Mesothelial cell of epicardium (in vitro differentiated cells): Measurements from ENCODE around the gene TEX11. TPM values are rescaled to one million over a fixed set of nuclear protein-coding genes. Genes with fewer than 3 reads are reported as not detected.
"Not testable (repeated sequence)": the region's sequence is repeated elsewhere in the genome, so short reads cannot be mapped to it uniquely, and the experiment has no call there.

Experiments used
- DNase-seq, 2 experiments: peaks; one replicate each; pipeline ENCODE4 v3.0.0; 2021; ENCODE audit warnings: low spot score in 2 of 2; ENCODE audit not compliant: unreplicated experiment in 2 of 2
- H3K27ac Mint-ChIP-seq: 2 replicates; pipeline ENCODE4 v1.8.0; 2021; ENCODE audit warnings: mixed read lengths
- H3K27me3 Mint-ChIP-seq: 2 replicates; pipeline ENCODE4 v1.8.0; 2021; ENCODE audit warnings: low read depth, mixed read lengths
- H3K36me3 Mint-ChIP-seq: 2 replicates; pipeline ENCODE4 v1.8.0; 2021; ENCODE audit warnings: mixed read lengths
- H3K4me1 Mint-ChIP-seq: 2 replicates; pipeline ENCODE4 v1.8.0; 2021; ENCODE audit warnings: mixed read lengths
- H3K4me3 Mint-ChIP-seq: 2 replicates; pipeline ENCODE4 v1.8.0; 2021; ENCODE audit warnings: mild to moderate bottlenecking, moderate library complexity, mixed read lengths
- H3K9me3 Mint-ChIP-seq: 2 replicates; pipeline ENCODE4 v1.8.0; 2021; ENCODE audit warnings: mixed read lengths
- total RNA-seq: library from RNA; stranded (reverse); gene quantifications from 3 replicates; pipeline ENCODE4 v1.2.1, GENCODE V29; 2021
- TF ChIP-seq, protein P1 (sequence below): fragments of 200-600 bp; sonication (generic); IDR thresholded peaks from one replicate; pipeline ENCODE4 v1.5.0; 2021; ENCODE audit warnings: antibody characterized with exemption; ENCODE audit not compliant: unreplicated experiment

Gene TEX11
- total RNA-seq, 1 donor from 2014 or later = not detected

DNA sequence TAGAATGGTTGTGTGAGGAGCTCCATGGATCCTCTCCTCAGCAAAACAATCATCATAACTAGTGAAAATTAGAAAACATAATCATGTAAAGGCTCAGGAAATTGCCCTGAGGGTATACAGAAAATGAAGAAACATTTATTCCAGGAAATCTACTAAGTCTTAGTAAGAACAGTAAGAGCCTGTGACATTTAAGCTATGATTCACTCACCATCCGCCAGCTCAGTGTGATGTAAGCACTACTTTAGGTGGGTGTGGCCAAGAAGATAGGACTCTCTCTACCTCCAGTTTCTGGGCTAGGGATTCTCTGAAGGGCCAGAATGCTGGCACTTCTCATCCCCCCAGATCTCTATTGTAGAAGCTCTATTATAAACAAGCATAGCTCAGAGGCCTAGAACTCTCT lies 316.4 kb downstream of the TEX11 start:
- no peak overlapping the region for H3K27ac Mint-ChIP-seq
- TF ChIP-seq, protein P1, sequence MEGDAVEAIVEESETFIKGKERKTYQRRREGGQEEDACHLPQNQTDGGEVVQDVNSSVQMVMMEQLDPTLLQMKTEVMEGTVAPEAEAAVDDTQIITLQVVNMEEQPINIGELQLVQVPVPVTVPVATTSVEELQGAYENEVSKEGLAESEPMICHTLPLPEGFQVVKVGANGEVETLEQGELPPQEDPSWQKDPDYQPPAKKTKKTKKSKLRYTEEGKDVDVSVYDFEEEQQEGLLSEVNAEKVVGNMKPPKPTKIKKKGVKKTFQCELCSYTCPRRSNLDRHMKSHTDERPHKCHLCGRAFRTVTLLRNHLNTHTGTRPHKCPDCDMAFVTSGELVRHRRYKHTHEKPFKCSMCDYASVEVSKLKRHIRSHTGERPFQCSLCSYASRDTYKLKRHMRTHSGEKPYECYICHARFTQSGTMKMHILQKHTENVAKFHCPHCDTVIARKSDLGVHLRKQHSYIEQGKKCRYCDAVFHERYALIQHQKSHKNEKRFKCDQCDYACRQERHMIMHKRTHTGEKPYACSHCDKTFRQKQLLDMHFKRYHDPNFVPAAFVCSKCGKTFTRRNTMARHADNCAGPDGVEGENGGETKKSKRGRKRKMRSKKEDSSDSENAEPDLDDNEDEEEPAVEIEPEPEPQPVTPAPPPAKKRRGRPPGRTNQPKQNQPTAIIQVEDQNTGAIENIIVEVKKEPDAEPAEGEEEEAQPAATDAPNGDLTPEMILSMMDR = no peak
- no peaks in the 10 kb centered on the region for H3K36me3 Mint-ChIP-seq
- peaks cover 51% of the 10 kb centered on the region for H3K9me3 Mint-ChIP-seq
- no peak overlapping the region for H3K4me3 Mint-ChIP-seq
- no peak for DNase-seq
- no peaks in the 10 kb centered on the region for H3K4me1 Mint-ChIP-seq
- no peaks in the 10 kb centered on the region for H3K27me3 Mint-ChIP-seq

DNA sequence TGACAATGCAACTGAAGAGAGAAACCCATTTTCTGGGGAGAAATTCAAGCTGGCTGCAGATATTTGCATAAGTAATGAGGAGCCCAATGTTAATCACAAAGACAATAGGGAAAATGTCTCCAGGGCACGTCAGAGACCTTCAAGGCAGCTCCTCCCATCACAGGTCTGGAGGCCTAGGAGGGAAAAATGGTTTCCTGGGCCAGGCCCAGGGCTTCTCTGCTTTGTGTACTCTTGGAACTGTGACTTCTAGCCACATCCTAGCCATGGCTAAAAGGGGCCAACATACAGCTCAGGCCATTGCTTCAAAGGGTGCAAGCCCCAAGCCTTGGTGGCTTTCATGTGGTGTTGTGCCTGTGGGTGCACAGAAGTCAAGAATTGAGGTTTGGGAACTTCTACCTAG lies 321.4 kb downstream of the TEX11 start:
- H3K27me3 Mint-ChIP-seq, H3K27ac Mint-ChIP-seq, H3K4me3 Mint-ChIP-seq, H3K36me3 Mint-ChIP-seq, H3K4me1 Mint-ChIP-seq, DNase-seq: not testable (repeated sequence)
- peaks cover 43% of the 10 kb centered on the region for H3K9me3 Mint-ChIP-seq

DNA sequence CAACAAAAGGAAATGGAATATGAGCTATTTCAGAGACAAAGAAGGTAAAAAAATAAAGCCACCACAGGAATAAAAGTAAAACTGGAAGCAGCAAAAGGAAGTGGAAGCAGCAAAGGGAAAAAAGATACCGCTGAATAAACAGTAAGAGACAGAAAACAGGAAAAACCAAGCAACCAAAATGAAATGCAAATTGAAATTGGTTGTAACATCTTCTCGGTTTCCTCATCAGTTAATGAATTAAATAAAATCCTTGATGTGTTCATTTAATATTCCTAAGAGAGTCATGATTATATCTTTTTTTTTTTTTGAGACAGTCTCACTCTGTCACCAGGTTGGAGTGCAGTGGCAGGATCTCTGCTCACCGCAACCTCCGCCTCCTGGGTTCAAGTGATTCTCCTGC lies 331.1 kb downstream of the TEX11 start:
- H3K27me3 Mint-ChIP-seq = no peaks in the 10 kb centered on the region
- TF ChIP-seq, protein P1 = no peak
- H3K27ac Mint-ChIP-seq = no peak overlapping the region
- H3K36me3 Mint-ChIP-seq = peaks cover 2% of the 10 kb centered on the region
- peaks cover 46% of the 10 kb centered on the region for H3K9me3 Mint-ChIP-seq
- H3K4me1 Mint-ChIP-seq = no peaks in the 10 kb centered on the region
- no peak overlapping the region for H3K4me3 Mint-ChIP-seq
- DNase-seq = no peak

DNA sequence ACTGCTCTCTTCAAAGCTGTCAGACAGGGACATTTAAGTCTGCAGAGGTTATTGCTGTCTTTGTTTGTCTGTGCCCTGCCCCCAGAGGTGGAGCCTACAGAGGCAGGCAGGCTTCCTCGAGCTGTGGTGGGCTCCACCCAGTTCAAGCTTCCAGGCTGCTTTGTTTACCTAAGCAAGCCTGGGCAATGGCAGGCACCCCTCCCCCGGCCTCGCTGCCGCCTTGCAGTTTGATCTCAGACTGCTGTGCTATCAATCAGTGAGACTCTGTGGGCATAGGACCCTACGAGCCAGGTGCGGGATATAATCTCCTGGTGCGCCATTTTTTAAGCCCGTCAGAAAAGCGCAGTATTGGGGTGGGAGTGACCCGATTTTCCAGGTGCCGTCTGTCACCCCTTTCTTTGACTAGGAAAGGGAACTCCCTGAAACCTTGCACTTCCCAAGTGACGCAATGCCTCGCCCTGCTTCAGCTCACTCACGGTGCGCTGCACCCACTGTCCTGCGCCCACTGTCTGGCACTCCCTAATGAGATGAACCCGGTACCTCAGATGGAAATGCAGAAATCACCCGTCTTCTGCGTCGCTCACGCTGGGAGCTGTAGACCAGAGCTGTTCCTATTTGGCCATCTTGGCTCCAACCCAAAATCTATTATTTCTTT lies 338.5 kb downstream of the TEX11 start:
- H3K4me3 Mint-ChIP-seq, DNase-seq, H3K27ac Mint-ChIP-seq, H3K27me3 Mint-ChIP-seq, H3K36me3 Mint-ChIP-seq, H3K4me1 Mint-ChIP-seq: not testable (repeated sequence)
- H3K9me3 Mint-ChIP-seq = peaks cover 37% of the 10 kb centered on the region

DNA sequence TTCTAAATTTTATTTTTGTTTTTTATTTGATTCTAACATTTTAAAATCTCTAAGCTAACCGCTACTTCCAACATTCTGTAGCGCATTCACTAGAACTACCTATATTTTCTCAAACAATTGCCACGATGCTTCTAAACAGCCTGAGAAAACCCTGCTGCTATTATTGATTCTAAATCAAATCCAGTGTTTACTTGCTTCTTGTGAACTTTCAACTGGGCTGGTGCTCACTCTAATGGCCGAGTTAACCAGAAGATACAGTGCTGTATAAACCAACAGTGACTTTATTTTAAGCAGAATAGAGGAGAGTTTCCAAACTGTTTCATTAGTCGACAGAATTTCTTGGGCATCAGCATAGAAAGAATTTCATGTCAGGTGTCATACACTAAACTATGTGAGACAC lies 353.6 kb downstream of the TEX11 start:
- no peak for DNase-seq
- TF ChIP-seq, protein P1 = no peak
- peaks cover 8% of the 10 kb centered on the region for H3K4me1 Mint-ChIP-seq
- H3K4me3 Mint-ChIP-seq = no peak overlapping the region
- no peaks in the 10 kb centered on the region for H3K36me3 Mint-ChIP-seq
- peaks cover 24% of the 10 kb centered on the region for H3K9me3 Mint-ChIP-seq
- no peak overlapping the region for H3K27ac Mint-ChIP-seq
- peaks cover 9% of the 10 kb centered on the region for H3K27me3 Mint-ChIP-seq

DNA sequence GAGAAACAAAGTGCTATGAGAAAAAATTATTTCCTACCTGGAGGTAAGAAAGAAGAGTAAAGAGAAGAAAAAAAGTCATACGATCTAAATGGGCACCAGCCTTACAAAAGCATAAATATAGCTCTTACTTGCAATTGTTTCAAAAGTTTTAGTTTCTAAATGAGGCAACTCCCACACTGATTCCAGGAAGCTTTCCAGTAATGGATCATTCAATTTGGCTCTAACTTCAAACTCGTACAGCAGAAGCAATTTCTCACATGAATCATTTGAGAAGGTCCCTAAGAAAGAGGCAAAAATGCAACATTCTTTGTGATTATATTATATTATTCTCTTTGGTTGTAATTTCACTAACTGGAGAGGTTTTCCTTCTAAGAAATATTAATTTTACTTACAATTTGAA lies 354.0 kb downstream of the TEX11 start:
- Mint-ChIP-seq H3K36me3 (no peaks in the 10 kb centered on the region), H3K4me1 (peaks cover 8% of the 10 kb centered on the region), H3K27ac (no peak overlapping the region), H3K27me3 (peaks cover 10% of the 10 kb centered on the region), H3K4me3 (no peak overlapping the region), H3K9me3 (peaks cover 21% of the 10 kb centered on the region)
- no peak for DNase-seq
- TF ChIP-seq, protein P1 = no peak

DNA sequence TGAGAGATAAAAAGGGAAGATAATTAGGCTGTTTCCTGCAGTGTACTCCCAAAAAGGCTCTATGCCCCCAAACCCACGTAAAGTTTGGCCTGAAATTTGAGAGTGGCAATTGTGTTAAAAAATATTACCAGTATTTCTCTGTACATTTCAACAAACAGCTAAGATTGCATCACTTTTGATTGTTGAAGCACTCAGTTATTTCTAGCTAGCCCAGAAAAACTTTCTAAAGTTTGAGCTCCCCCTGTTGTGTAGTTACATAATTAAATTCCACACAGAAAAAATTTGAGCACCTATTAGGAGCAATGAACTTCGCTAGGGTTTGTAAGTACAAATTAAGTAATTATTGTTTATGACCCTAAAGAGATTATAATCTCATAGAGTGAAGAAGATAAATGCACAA lies 354.4 kb downstream of the TEX11 start:
- Mint-ChIP-seq H3K4me1 (peaks cover 8% of the 10 kb centered on the region), H3K36me3 (no peaks in the 10 kb centered on the region), H3K9me3 (peaks cover 21% of the 10 kb centered on the region), H3K27me3 (peaks cover 10% of the 10 kb centered on the region), H3K4me3 (no peak overlapping the region), H3K27ac (no peak overlapping the region)
- no peak for DNase-seq
- TF ChIP-seq, protein P1 = no peak
